IMR-90 (cell line): ENCODE results near the gene GHDC. TPM values are rescaled to one million over a fixed set of nuclear protein-coding genes. Genes with fewer than 3 reads are reported as not detected.

Experiments
- ATAC-seq: fragments of 200-7000 bp; cut with Tn5 transposase; 2 replicates; pipeline ENCODE4 v1.9.1; 2020; ENCODE audit warnings: low read depth, mild to moderate bottlenecking, moderate library complexity
- BruUV-seq: library from RNA; stranded (reverse); fragments of 400-500 nt; replicated peaks from 2 replicates; lab custom pipeline; 2021; lab: Mats Ljungman, UMichigan
- CTCF ChIA-PET: fragments of 300-600 bp; formaldehyde crosslinking; extraction: SDS; loops from one replicate; lab custom pipeline; 2021; ENCODE audit warnings: antibody characterized with exemption; lab: Yijun Ruan, JAX
- POLR2A ChIA-PET: fragments of 300-600 bp; sonication (Branson Sonifier 250); formaldehyde crosslinking; loops from one replicate; lab custom pipeline; 2022; ENCODE audit warnings: antibody characterized with exemption; ENCODE audit not compliant: unreplicated experiment; lab: Charles Lee
- DNase-seq: peaks from one replicate; pipeline ENCODE4 v3.0.0; 2013
- H2AFZ ChIP-seq: replicated peaks from 2 replicates; pipeline ENCODE3; 2013; ENCODE audit warnings: low read length, mild to moderate bottlenecking; ENCODE audit not compliant: poor library complexity
- H2AK5ac ChIP-seq: 2 replicates; pipeline ENCODE4 v1.6.1; 2013; ENCODE audit warnings: low read depth, low read length, inconsistent platforms
- H2AK9ac ChIP-seq: replicated peaks from 2 replicates; pipeline ENCODE3; 2013; ENCODE audit warnings: mild to moderate bottlenecking, low read depth, low read length, moderate library complexity; ENCODE audit not compliant: poor library complexity
- H2BK120ac ChIP-seq: 2 replicates; pipeline ENCODE4 v1.6.1; 2013; ENCODE audit warnings: low read depth, low read length, inconsistent platforms
- H2BK15ac ChIP-seq: 3 replicates; pipeline ENCODE4 v1.6.1; 2013; ENCODE audit warnings: low read depth, low read length, inconsistent platforms
- H2BK20ac ChIP-seq: 2 replicates; pipeline ENCODE4 v1.6.1; 2013; ENCODE audit warnings: low read depth, mild to moderate bottlenecking, inconsistent platforms, low read length, moderate library complexity
- H2BK5ac ChIP-seq: 2 replicates; pipeline ENCODE4 v1.6.1; 2013; ENCODE audit warnings: mild to moderate bottlenecking, low read depth, low read length, inconsistent platforms; ENCODE audit not compliant: poor library complexity, severe bottlenecking
- H3K14ac ChIP-seq: replicated peaks from 2 replicates; pipeline ENCODE4 v1.6.1; 2013; ENCODE audit warnings: low read depth, low read length, inconsistent platforms
- H3K18ac ChIP-seq: 2 replicates; pipeline ENCODE4 v1.6.1; 2013; ENCODE audit warnings: low read depth, low read length, control low read depth
- H3K23ac ChIP-seq: 2 replicates; pipeline ENCODE4 v1.6.1; 2013; ENCODE audit warnings: low read depth, low read length, inconsistent platforms
- H3K27ac ChIP-seq: 2 replicates; pipeline ENCODE4 v1.5.1; 2013; ENCODE audit warnings: mild to moderate bottlenecking, control low read depth, low read length; ENCODE audit not compliant: insufficient read depth
- H3K27me3 ChIP-seq: 2 replicates; pipeline ENCODE4 v1.6.1; 2013; ENCODE audit warnings: low read length; ENCODE audit not compliant: control insufficient read depth, insufficient read depth
- H3K36me3 ChIP-seq: 2 replicates; pipeline ENCODE4 v1.6.1; 2013; ENCODE audit warnings: low read length, mixed read lengths; ENCODE audit not compliant: control insufficient read depth, insufficient read depth
- H3K4ac ChIP-seq: 2 replicates; pipeline ENCODE4 v1.6.1; 2013; ENCODE audit warnings: low read depth, low read length, inconsistent platforms
- H3K4me1 ChIP-seq: 2 replicates; pipeline ENCODE4 v1.6.1; 2013; ENCODE audit warnings: low read length, mixed read lengths; ENCODE audit not compliant: control insufficient read depth, insufficient read depth
- H3K4me2 ChIP-seq: 2 replicates; pipeline ENCODE4 v1.6.1; 2013; ENCODE audit warnings: low read depth, mild to moderate bottlenecking, control low read depth, low read length, moderate library complexity
- H3K4me3 ChIP-seq: 2 replicates; pipeline ENCODE4 v1.5.1; 2013; ENCODE audit warnings: low read depth, mild to moderate bottlenecking, control low read depth, low read length, moderate library complexity; ENCODE audit not compliant: insufficient read depth
- H3K56ac ChIP-seq: 2 replicates; pipeline ENCODE4 v1.6.1; 2013; ENCODE audit warnings: low read length, inconsistent platforms; ENCODE audit not compliant: insufficient read depth; ENCODE audit errors: extremely low read depth
- H3K79me1 ChIP-seq, 2 experiments: 2 replicates each; pipeline ENCODE4 v1.6.1; 2013; ENCODE audit warnings: low read length in 2 of 2, inconsistent platforms in 1 of 2, low read depth in 1 of 2
- H3K9ac ChIP-seq: 2 replicates; pipeline ENCODE4 v1.6.1; 2013; ENCODE audit warnings: low read depth, low read length, control low read depth
- H3K9me1 ChIP-seq: 2 replicates; pipeline ENCODE4 v1.6.1; 2013; ENCODE audit warnings: low read length, inconsistent platforms; ENCODE audit not compliant: insufficient read depth
- H3K9me3 ChIP-seq: 2 replicates; pipeline ENCODE4 v1.6.1; 2013; ENCODE audit warnings: low read length; ENCODE audit not compliant: control insufficient read depth, insufficient read depth
- H4K20me1 ChIP-seq: 2 replicates; pipeline ENCODE4 v1.6.1; 2013; ENCODE audit warnings: low read length, inconsistent platforms; ENCODE audit not compliant: insufficient read depth
- H4K5ac ChIP-seq: 2 replicates; pipeline ENCODE4 v1.6.1; 2013; ENCODE audit warnings: mild to moderate bottlenecking, low read depth, low read length, control low read depth
- H4K8ac ChIP-seq, 2 experiments: 2 replicates each; pipeline ENCODE4 v1.6.1; 2013; ENCODE audit warnings: low read depth in 2 of 2, low read length in 2 of 2, control low read depth in 1 of 2, inconsistent platforms in 1 of 2
- H4K91ac ChIP-seq: 2 replicates; pipeline ENCODE4 v1.6.1; 2013; ENCODE audit warnings: low read depth, low read length, inconsistent platforms; ENCODE audit not compliant: insufficient read depth
- BHLHE40 ChIP-seq: fragments of 150-350 bp; IDR thresholded peaks from 2 replicates; pipeline ENCODE4 v1.6.1; 2016; ENCODE audit warnings: mild to moderate bottlenecking, low read depth, low read length
- CHD1 ChIP-seq: IDR thresholded peaks from 2 replicates; pipeline ENCODE4 v1.6.1; 2012; ENCODE audit warnings: low read depth, low read length, improper control_type of control experiment
- FOS ChIP-seq: fragments of 150-350 bp; IDR thresholded peaks from 2 replicates; pipeline ENCODE4 v1.6.1; 2016; ENCODE audit warnings: low read depth, low read length
- MAFK ChIP-seq: IDR thresholded peaks from 2 replicates; pipeline ENCODE4 v1.6.1; 2012; ENCODE audit warnings: low read depth, low read length, improper control_type of control experiment
- MAZ ChIP-seq: IDR thresholded peaks from 2 replicates; pipeline ENCODE4 v1.6.1; 2012; ENCODE audit warnings: low read depth, mild to moderate bottlenecking, low read length, improper control_type of control experiment, moderate library complexity, borderline replicate concordance
- MXI1 ChIP-seq: IDR thresholded peaks from 2 replicates; pipeline ENCODE4 v1.6.1; 2012; ENCODE audit warnings: low read depth, mild to moderate bottlenecking, low read length, moderate library complexity, borderline replicate concordance
- NFE2L2 ChIP-seq: fragments of 150-350 bp; IDR thresholded peaks from 2 replicates; pipeline ENCODE4 v1.6.1; 2016; ENCODE audit warnings: low read depth, mild to moderate bottlenecking, low read length
- POLR2A ChIP-seq: IDR thresholded peaks from 2 replicates; pipeline ENCODE4 v1.6.1; 2012; ENCODE audit warnings: mild to moderate bottlenecking, low read depth, low read length
- RAD21 ChIP-seq: IDR thresholded peaks from 2 replicates; pipeline ENCODE4 v1.6.1; 2012; ENCODE audit warnings: low read length, improper control_type of control experiment
- RFX5 ChIP-seq: IDR thresholded peaks from 2 replicates; pipeline ENCODE4 v1.8.0; 2012; ENCODE audit warnings: low read depth, mild to moderate bottlenecking, low read length, moderate library complexity
- SMC3 ChIP-seq: fragments of 150-350 bp; IDR thresholded peaks from 2 replicates; pipeline ENCODE4 v1.6.1; 2016; ENCODE audit warnings: low read depth, mild to moderate bottlenecking, antibody characterized with exemption, low read length, moderate library complexity
- WGBS, 2 experiments: methylation state at CpG; one replicate each; pipeline versions ENCODE4 v1.1.5 to v1.1.7; 2013; ENCODE audit warnings: missing lambda C conversion rate in 2 of 2; ENCODE audit not compliant: insufficient read length in 1 of 2; ENCODE audit errors: extremely low coverage in 2 of 2; 5-methylcytosine and 5-hydroxymethylcytosine counted together
- dilution Hi-C: fragments of 300-500 bp; cut with HindIII; formaldehyde crosslinking; loops from one replicate; pipeline ENCODE4 v1.14.3; 2018; ENCODE audit warnings: low sequenced_read_pairs; ENCODE audit not compliant: unreplicated experiment
- in situ Hi-C: fragments of 300-500 bp; cut with MboI; formaldehyde crosslinking; loops from 3 replicates; pipeline ENCODE4 v1.14.3; 2019; ENCODE audit warnings: low sequenced_read_pairs, inconsistent platforms, mixed read lengths
- intact Hi-C: fragments of 100-400 bp; cut with micrococcal nuclease; formaldehyde crosslinking; loops from 2 replicates; pipeline ENCODE4 v1.10.0; 2022
- polyA plus RNA-seq, 3 experiments: library from polyadenylated mRNA; depleted of rRNA; stranded (reverse); fragments of >200 nt; gene quantifications; 2 replicates each; pipeline ENCODE4 v1.2.3, GENCODE V29; 2012; ENCODE audit warnings: low replicate concordance in 1 of 3
- total RNA-seq: library from RNA; depleted of rRNA; stranded (reverse); fragments of >200 nt; gene quantifications from 2 replicates; pipeline ENCODE4 v1.2.3, GENCODE V29; 2012
- TF ChIP-seq, protein P1 (sequence below): conservative IDR thresholded peaks from 2 replicates; pipeline ENCODE4 v1.5.1; 2012; ENCODE audit warnings: mild to moderate bottlenecking, low read depth, low read length, improper control_type of control experiment
- TF ChIP-seq, protein P2 (sequence below): fragments of 150-350 bp; IDR thresholded peaks from 2 replicates; pipeline ENCODE4 v1.6.1; 2017; ENCODE audit warnings: mild to moderate bottlenecking, antibody characterized with exemption, low read length, low read depth
- TF ChIP-seq, protein P3 (sequence below): fragments of 150-350 bp; IDR thresholded peaks from 2 replicates; pipeline ENCODE4 v1.6.1; 2016; ENCODE audit warnings: low read depth, mild to moderate bottlenecking, low read length, moderate library complexity, borderline replicate concordance

The GHDC gene
- total and polyA plus RNA-seq, 2 of the 4 experiments (the other 2 are of a cell fraction) = 5.2 to 8.1 TPM

DNA sequence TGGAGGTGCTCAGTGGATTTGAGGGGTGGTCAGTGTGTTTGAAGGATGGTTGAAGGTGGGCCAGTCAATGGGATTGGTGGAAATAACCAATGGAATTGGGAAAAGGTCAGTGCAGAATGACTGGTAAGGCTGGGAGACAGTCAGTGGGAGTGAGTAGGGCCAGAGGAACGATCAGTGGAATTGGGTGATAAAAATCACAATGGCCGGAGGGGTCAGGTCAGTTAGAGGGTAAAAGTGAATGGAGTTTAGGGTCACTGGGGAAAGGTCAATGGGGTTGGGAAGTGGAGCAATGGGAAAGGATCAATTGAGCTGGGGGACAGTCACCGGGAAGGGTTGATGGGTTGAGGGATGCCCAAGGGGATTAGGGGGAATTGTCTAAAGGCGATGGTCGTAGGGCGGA is 28.5 kb downstream of the GHDC start:
- Histone ChIP-seq H3K18ac (no peak overlapping the region), H3K79me1 (no peaks in the 10 kb centered on the region), H3K56ac (no peak overlapping the region), H3K14ac (no peak overlapping the region), H3K9me3 (no peaks in the 10 kb centered on the region), H3K27ac (no peak overlapping the region), H3K4me1 (no peaks in the 10 kb centered on the region; the same call in 1 of the 2 replicates), H2AK9ac (no peak overlapping the region), H3K4me3 (no peak overlapping the region), H3K23ac (no peak overlapping the region), H2BK5ac (no peak overlapping the region), H4K20me1 (no peaks in the 10 kb centered on the region), H4K5ac (no peak overlapping the region), H3K9me1 (0 out of 2 replicates have a peak, but pooled peaks cover 3% of the 10 kb centered on the region), H2BK120ac (no peak overlapping the region), H4K8ac (no peak overlapping the region), H3K4ac (no peak overlapping the region), H3K9ac (no peak overlapping the region), H2BK20ac (no peak overlapping the region), H2AK5ac (no peak overlapping the region), H3K4me2 (no peak overlapping the region), H4K91ac (no peak overlapping the region), H2BK15ac (no peak overlapping the region), H2AFZ (no peak overlapping the region), H3K36me3 (no peaks in the 10 kb centered on the region), H3K27me3 (peaks cover 14% of the 10 kb centered on the region)
- CTCF ChIA-PET = no interaction called here
- no peak for TF ChIP-seq SMC3
- TF ChIP-seq MXI1 = no peak
- TF ChIP-seq RAD21 = no peak
- TF ChIP-seq, protein P1, sequence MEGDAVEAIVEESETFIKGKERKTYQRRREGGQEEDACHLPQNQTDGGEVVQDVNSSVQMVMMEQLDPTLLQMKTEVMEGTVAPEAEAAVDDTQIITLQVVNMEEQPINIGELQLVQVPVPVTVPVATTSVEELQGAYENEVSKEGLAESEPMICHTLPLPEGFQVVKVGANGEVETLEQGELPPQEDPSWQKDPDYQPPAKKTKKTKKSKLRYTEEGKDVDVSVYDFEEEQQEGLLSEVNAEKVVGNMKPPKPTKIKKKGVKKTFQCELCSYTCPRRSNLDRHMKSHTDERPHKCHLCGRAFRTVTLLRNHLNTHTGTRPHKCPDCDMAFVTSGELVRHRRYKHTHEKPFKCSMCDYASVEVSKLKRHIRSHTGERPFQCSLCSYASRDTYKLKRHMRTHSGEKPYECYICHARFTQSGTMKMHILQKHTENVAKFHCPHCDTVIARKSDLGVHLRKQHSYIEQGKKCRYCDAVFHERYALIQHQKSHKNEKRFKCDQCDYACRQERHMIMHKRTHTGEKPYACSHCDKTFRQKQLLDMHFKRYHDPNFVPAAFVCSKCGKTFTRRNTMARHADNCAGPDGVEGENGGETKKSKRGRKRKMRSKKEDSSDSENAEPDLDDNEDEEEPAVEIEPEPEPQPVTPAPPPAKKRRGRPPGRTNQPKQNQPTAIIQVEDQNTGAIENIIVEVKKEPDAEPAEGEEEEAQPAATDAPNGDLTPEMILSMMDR = no peak
- no peak for TF ChIP-seq CHD1
- TF ChIP-seq MAZ = no peak
- TF ChIP-seq, protein P2, sequence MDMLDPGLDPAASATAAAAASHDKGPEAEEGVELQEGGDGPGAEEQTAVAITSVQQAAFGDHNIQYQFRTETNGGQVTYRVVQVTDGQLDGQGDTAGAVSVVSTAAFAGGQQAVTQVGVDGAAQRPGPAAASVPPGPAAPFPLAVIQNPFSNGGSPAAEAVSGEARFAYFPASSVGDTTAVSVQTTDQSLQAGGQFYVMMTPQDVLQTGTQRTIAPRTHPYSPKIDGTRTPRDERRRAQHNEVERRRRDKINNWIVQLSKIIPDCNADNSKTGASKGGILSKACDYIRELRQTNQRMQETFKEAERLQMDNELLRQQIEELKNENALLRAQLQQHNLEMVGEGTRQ = no peak
- no peak for TF ChIP-seq BHLHE40
- TF ChIP-seq, protein P3, sequence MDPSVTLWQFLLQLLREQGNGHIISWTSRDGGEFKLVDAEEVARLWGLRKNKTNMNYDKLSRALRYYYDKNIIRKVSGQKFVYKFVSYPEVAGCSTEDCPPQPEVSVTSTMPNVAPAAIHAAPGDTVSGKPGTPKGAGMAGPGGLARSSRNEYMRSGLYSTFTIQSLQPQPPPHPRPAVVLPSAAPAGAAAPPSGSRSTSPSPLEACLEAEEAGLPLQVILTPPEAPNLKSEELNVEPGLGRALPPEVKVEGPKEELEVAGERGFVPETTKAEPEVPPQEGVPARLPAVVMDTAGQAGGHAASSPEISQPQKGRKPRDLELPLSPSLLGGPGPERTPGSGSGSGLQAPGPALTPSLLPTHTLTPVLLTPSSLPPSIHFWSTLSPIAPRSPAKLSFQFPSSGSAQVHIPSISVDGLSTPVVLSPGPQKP = no peak
- TF ChIP-seq POLR2A = no peak
- no peak for TF ChIP-seq MAFK
- TF ChIP-seq NFE2L2 = no peak
- no peak for TF ChIP-seq RFX5
- TF ChIP-seq FOS = no peak
- ATAC-seq (no peak), DNase-seq (no peak)
- intact Hi-C loops = no loop called here
- dilution Hi-C loops = no loop called here
- in situ Hi-C loops = no loop called here
- no TSS peak for BruUV-seq
- POLR2A ChIA-PET = no interaction called here
- WGBS, 2 experiments = 73% methylated on average over 2 of the region's 6 CpGs; no CpG with 5 or more reads in 1 of the 2 experiments
